Thymus (tissue), 11 donors: ENCODE data around the gene KSR1. TPM values are rescaled to one million over a fixed set of nuclear protein-coding genes. Genes with fewer than 3 reads are reported as not detected.
A peak's percentile ranks its signal among the peaks of the same experiment; 100 is the strongest.

Experiments used
- DNase-seq, 9 donors: peaks; one replicate each; pipeline ENCODE4 v3.0.0-alpha.2; 2013; ENCODE audit warnings: low spot score in 9 of 9, low read depth in 6 of 9, missing footprints in 1 of 9
- H3K27ac ChIP-seq, 2 donors: one replicate each; pipeline ENCODE4 v1.5.1; 2013; ENCODE audit warnings: control low read depth in 1 of 2, low read depth in 1 of 2, low read length in 1 of 2, mild to moderate bottlenecking in 1 of 2, moderate library complexity in 1 of 2
- H3K27me3 ChIP-seq, 2 donors: one replicate each; pipeline ENCODE4 v1.5.1; 2013; ENCODE audit warnings: low read length in 1 of 2; ENCODE audit not compliant: control insufficient read depth in 2 of 2, insufficient read depth in 1 of 2
- H3K36me3 ChIP-seq, 2 donors: one replicate each; pipeline ENCODE4 v1.5.1; 2013; ENCODE audit warnings: low read length in 1 of 2, mild to moderate bottlenecking in 1 of 2, moderate library complexity in 1 of 2; ENCODE audit not compliant: control insufficient read depth in 2 of 2, insufficient read depth in 2 of 2
- H3K4me1 ChIP-seq, 2 donors: one replicate each; pipeline ENCODE4 v1.5.1; 2013; ENCODE audit warnings: low read length in 2 of 2; ENCODE audit not compliant: control insufficient read depth in 2 of 2, insufficient read depth in 2 of 2
- H3K4me3 ChIP-seq, 2 donors: one replicate each; pipeline ENCODE4 v1.5.1; 2013; ENCODE audit warnings: low read length in 2 of 2, control low read depth in 1 of 2, mild to moderate bottlenecking in 1 of 2
- H3K9me3 ChIP-seq, 2 donors: one replicate each; pipeline ENCODE4 v1.5.1; 2013; ENCODE audit warnings: low read length in 1 of 2, mild to moderate bottlenecking in 1 of 2; ENCODE audit not compliant: control insufficient read depth in 2 of 2, insufficient read depth in 1 of 2
- WGBS: extraction: QIAGEN DNeasy Blood & Tissue Kit; methylation state at CpG from one replicate; pipeline ENCODE4 v1.1.7; 2013; 5-methylcytosine and 5-hydroxymethylcytosine counted together
- polyA plus RNA-seq: library from polyadenylated mRNA; stranded (reverse); fragments of 200-250 nt; gene quantifications from one replicate; pipeline ENCODE4 v1.2.3, GENCODE V29; 2013
- total RNA-seq: library from RNA; stranded (reverse); fragments of 120-200 nt; gene quantifications from one replicate; pipeline ENCODE4 v1.2.4, GENCODE V29; 2013
- donor health status: healthy.

KSR1 gene
- total and polyA plus RNA-seq, 2 donors, result 12.5 to 32.8 TPM

DNA sequence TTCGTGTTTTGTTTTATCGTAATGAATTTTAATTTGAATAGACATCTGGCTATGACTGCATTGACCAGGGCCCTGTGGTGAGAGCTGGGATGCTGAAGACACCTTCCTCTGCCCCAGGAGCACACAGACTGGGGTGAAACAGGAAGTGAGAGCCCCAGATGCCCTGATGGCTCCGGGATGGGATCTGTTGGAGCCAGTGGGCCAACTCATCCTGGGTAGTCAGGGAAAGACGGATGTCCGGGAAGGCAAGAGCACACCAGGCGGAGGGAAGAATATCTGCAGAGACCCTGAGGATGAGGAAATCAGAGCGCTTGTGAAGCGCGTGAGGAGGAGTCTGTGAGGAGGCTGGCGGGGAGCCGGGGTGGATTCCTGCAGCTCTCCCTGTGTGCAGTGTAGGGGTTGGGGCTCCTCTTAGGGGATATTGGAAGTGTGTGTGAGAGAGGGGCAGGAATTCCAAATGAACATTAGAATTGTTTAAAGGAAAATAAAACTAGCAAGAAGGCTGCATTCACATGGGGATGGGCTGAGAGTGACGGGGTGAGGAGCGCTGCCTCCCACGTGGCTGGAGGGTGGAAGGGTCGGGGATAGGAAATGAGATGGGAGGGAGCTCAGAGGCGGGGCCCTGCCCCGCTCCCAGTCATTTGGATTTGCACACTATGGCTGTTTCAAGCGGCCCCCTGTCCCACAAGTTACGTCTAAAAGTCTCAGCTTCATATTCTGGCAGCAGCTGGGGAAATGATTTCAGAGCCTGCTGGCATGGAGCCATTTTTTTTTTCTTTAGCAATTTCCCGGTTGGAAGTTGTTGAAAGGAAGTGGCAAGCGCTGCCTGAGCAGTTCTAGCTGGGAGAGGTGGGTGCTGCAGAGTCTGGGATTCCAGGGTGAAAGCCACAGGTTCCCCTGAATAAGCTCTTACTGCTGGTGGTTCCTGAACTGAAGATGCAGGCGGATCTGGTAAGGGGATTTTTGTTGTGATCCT, 103.5 kb downstream of the KSR1 start:
- Histone ChIP-seq H3K36me3 (no peaks in the 10 kb centered on the region), H3K27me3 (no peaks in the 10 kb centered on the region), H3K4me1 (peaks cover 0 to 25% of the 10 kb centered on the region in 2 donors), H3K4me3 (no peak overlapping the region), H3K9me3 (peaks cover 1 to 4% of the 10 kb centered on the region in 2 donors), H3K27ac (peak overlapping the region; percentile 62 to 69)
- DNase-seq, result no peak
- WGBS, result 85% methylated on average over 22 of the region's 22 CpGs

DNA sequence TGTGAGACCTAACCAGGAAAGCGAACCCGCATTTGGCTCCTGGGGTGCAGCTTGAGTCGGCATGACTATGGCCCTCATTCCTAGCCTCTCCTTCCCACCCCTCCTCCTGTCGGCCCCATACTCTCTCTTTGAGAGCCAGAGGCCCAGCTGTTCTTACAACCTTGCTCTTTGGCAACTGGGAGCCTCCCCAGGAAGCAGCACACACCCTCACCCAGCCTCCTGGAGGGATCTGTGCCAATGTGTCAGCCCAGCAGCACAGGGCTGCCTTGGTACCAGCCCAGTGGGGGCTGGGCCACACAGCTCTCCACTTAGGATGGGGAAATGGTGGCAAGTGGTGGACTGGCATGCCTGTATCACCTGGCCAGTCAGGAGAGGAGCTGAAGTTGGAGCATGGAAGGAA, 104.4 kb downstream of the KSR1 start:
- Histone ChIP-seq H3K4me3 (no peak overlapping the region), H3K9me3 (peaks cover 1 to 4% of the 10 kb centered on the region in 2 donors), H3K36me3 (no peaks in the 10 kb centered on the region), H3K27me3 (no peaks in the 10 kb centered on the region), H3K4me1 (peaks cover 0 to 25% of the 10 kb centered on the region in 2 donors), H3K27ac (peak overlapping the region in 1 of 2 donors; percentile 62)
- 97% methylated on average over 4 of the region's 4 CpGs for WGBS
- DNase-seq, result no peak

- WGBS, result 98% methylated on average over 8 of the region's 8 CpGs
- Histone ChIP-seq H3K4me1 (peaks cover 0 to 36% of the 10 kb centered on the region in 2 donors), H3K9me3 (peaks cover 1 to 4% of the 10 kb centered on the region in 2 donors), H3K27ac (peak overlapping the region; percentile 42 to 71), H3K27me3 (no peaks in the 10 kb centered on the region), H3K36me3 (no peaks in the 10 kb centered on the region), H3K4me3 (no peak overlapping the region)
- no peak for DNase-seq
Measured at GRCh38 chr17:27562777-27563455, 106.7 kb downstream of the KSR1 start.

DNA sequence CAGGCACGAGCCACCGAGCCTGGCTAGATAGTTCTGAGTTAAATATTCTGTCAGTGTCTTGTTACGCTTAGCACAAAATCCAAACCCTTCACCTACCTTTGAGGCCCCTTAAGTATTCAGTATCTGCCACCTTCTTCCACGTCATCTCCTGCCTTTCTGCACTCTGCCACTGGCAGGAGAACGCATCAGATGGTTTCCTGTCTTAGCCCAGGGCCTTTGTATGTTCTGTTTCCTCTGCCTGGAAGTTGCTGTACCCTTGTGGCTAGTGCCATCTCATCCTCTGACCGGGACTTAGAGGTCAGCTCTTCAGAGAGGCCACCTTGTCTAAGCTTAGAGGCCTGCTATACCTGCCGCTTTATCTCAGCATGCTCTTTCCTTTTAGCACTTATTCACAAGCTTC, 107.3 kb downstream of the KSR1 start:
- Histone ChIP-seq H3K27ac (peak overlapping the region; percentile 42 to 71), H3K27me3 (no peaks in the 10 kb centered on the region), H3K9me3 (peaks cover 1 to 4% of the 10 kb centered on the region in 2 donors), H3K36me3 (no peaks in the 10 kb centered on the region), H3K4me1 (peaks cover 0 to 41% of the 10 kb centered on the region in 2 donors), H3K4me3 (no peak overlapping the region)
- 72% methylated on average over 7 of the region's 7 CpGs for WGBS
- DNase-seq, result peak in 2 of 9 donors; percentile 28 to 47

GRCh38 chr17:27564463-27564862, 108.2 kb downstream of the KSR1 start:
- Histone ChIP-seq H3K4me1 (peaks cover 0 to 41% of the 10 kb centered on the region in 2 donors), H3K27ac (peak overlapping the region in 1 of 2 donors; percentile 64), H3K4me3 (no peak overlapping the region), H3K36me3 (no peaks in the 10 kb centered on the region), H3K9me3 (peaks cover 1 to 4% of the 10 kb centered on the region in 2 donors), H3K27me3 (no peaks in the 10 kb centered on the region)
- DNase-seq, result peak in 1 of 9 donors; percentile 11
- WGBS, result 59% methylated on average over 2 of the region's 2 CpGs

DNA sequence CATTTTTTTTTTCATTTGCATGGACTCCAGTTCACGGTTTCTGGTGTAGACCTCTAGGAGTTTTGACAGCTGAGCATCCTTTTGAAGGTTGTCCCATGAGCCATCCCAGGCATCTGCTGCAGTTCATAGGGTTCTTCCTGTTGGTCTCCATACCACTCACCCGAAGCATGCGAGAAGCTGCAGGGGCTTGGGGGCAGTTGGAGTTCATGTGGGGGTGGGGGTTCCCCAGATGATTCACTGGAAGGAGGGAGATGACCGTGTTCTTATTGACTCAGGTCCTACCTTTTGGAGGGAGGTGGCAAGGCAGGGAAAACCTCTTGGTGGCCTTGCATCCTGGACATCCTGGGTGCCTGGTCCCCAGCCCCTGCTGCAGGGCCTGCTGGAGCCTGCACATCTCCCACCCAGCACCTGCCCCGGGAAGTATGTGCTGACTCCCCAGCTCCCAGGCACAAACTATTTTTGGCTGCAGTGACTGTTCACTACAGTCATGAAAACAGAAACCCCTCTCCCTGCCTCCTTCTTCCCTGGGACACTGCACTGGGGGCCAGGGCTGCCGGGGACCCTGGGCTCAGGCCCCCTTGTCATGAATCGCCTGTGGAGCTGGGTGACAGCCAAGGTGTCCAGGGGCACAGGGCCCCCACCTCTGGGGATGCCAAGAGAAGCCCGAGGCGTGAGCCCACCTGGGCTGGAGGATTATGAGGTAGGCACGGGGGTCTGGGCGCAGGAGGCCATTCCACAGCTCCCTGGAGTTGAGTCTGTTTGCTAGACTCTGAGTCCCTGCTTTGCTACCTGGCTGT, 109.8 kb downstream of the KSR1 start:
- peak overlapping the region in 1 of 2 donors; percentile 47 for H3K27ac ChIP-seq
- no peak overlapping the region for H3K4me3 ChIP-seq
- peaks cover 1 to 4% of the 10 kb centered on the region in 2 donors for H3K9me3 ChIP-seq
- WGBS, result 95% methylated on average over 11 of the region's 11 CpGs
- no peaks in the 10 kb centered on the region for H3K27me3 ChIP-seq
- peaks cover 0 to 34% of the 10 kb centered on the region in 2 donors for H3K4me1 ChIP-seq
- H3K36me3 ChIP-seq, result no peaks in the 10 kb centered on the region
- DNase-seq, result no peak

GRCh38 chr17:27566671-27567562, 110.7 kb downstream of the KSR1 start:
- H3K36me3 ChIP-seq, result no peaks in the 10 kb centered on the region
- H3K27ac ChIP-seq, result peak overlapping the region in 1 of 2 donors; percentile 47
- H3K4me1 ChIP-seq, result peaks cover 0 to 34% of the 10 kb centered on the region in 2 donors
- H3K9me3 ChIP-seq, result peaks cover 1 to 4% of the 10 kb centered on the region in 2 donors
- WGBS, result 96% methylated on average over 14 of the region's 14 CpGs
- no peak for DNase-seq
- no peaks in the 10 kb centered on the region for H3K27me3 ChIP-seq
- no peak overlapping the region for H3K4me3 ChIP-seq

- Histone ChIP-seq H3K4me1 (peaks cover 0 to 34% of the 10 kb centered on the region in 2 donors), H3K27ac (no peak overlapping the region), H3K4me3 (no peak overlapping the region), H3K9me3 (peaks cover 1 to 4% of the 10 kb centered on the region in 2 donors), H3K36me3 (no peaks in the 10 kb centered on the region), H3K27me3 (no peaks in the 10 kb centered on the region)
- DNase-seq, result no peak
- 97% methylated on average over 5 of the region's 5 CpGs for WGBS
Measured at GRCh38 chr17:27567563-27567859, 111.3 kb downstream of the KSR1 start.
